ENCODE results near the gene CUTA.

- no peak for TF ChIP-seq POLR2A (IDR thresholded peaks at IDR 0.05; ENCODE audit: low read length)
- no peak for TF ChIP-seq GATA1 (IDR thresholded peaks at IDR 0.05; ENCODE audit: low read depth, low read length)
Observed at GRCh38 chr6:33459226-33459625, 41.3 kb upstream of the CUTA start.

All from erythroblast (primary cell).